Measurements from ENCODE around the gene CLEC12A. TPM values are rescaled to one million over a fixed set of nuclear protein-coding genes. Genes with fewer than 3 reads are reported as not detected.
"Not testable (repeated sequence)": the region's sequence is repeated elsewhere in the genome, so short reads cannot be mapped to it uniquely, and the experiment has no call there.

The CLEC12A gene
- total and polyA plus RNA-seq, 7 donors: 0.82 to 8.3 (median 2.4) TPM; not detected in 2

DNA sequence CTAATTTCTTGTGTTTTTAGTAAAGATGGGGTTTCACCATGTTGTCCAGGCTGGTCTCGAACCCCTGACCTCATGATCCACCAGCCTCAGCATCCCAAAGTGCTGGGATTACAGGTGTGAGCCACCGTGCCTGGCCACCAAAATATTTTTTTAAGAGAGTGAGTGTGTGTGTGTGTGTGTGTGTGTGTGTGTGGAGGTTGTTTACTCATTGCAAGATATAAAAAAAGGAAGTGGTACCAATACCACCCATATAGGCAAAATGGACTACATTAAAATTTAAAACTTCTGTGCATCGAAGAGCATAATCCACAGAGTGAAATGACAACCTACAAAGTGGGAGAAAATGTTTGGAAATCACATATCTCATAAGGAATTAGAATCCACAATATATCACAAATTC is 23.5 kb upstream of the CLEC12A start:
- 69 to 75% methylated on average over 3 of the region's 3 CpGs for WGBS, 2 donors
- intact Hi-C loops (cut with DNase I): no loop called here

DNA sequence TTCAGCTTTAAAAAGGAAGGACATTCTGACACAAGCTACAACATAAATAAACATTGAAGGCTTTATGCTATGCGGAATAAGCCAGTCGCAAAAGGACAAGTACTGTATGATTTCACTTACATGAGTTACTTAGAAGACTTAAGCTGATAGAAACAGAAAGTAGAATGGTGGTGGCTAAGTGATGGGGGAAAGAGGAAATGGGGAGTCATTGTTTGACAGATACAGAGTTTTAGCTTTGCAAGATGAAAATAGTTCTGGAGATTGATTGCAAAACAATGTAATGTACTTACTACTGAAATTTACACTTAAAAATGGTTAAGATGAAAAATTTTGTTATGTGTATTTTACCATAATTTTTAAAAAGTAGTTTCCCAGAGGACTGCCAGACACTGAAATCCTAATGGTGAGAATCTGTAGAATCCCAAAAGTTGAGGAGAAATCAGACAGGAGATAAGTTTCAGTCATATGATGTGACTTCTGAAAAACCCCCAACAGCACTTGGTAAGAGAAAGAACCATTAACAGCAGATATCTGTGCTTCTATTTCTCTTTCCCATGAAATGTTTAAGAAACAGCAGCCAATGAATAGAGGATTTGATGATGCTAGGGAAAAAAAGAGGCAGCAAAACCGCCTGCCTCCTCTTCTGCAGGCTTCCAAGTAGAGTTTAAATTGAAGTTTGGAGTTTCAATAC is 22.5 kb upstream of the CLEC12A start:
- Histone ChIP-seq H3K36me3 (no peaks in the 10 kb centered on the region), H3K9me3 (no peaks in the 10 kb centered on the region), H3K4me1 (no peaks in the 10 kb centered on the region), H3K27ac (no peak overlapping the region), H3K27me3 (peaks cover 0 to 2% (median 0%) of the 10 kb centered on the region in 3 donors), H3K4me3 (no peak overlapping the region)
- 60 to 75% methylated on average over 3 of the region's 3 CpGs for WGBS, 2 donors
- no peak for TF ChIP-seq EP300 (IDR thresholded peaks at IDR 0.05)
- TF ChIP-seq, protein P1, sequence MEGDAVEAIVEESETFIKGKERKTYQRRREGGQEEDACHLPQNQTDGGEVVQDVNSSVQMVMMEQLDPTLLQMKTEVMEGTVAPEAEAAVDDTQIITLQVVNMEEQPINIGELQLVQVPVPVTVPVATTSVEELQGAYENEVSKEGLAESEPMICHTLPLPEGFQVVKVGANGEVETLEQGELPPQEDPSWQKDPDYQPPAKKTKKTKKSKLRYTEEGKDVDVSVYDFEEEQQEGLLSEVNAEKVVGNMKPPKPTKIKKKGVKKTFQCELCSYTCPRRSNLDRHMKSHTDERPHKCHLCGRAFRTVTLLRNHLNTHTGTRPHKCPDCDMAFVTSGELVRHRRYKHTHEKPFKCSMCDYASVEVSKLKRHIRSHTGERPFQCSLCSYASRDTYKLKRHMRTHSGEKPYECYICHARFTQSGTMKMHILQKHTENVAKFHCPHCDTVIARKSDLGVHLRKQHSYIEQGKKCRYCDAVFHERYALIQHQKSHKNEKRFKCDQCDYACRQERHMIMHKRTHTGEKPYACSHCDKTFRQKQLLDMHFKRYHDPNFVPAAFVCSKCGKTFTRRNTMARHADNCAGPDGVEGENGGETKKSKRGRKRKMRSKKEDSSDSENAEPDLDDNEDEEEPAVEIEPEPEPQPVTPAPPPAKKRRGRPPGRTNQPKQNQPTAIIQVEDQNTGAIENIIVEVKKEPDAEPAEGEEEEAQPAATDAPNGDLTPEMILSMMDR (IDR thresholded peaks at IDR 0.05): no peak
- TF ChIP-seq POLR2A (IDR thresholded peaks at IDR 0.05): no peak
- DNase-seq: no peak
- intact Hi-C loops (cut with DNase I): no loop called here

More for the DNA sequence above, 23.5 kb upstream of the CLEC12A start:
- Histone ChIP-seq H3K4me3 (no peak overlapping the region), H3K27ac (no peak overlapping the region), H3K4me1 (no peaks in the 10 kb centered on the region), H3K9me3 (no peaks in the 10 kb centered on the region), H3K36me3 (no peaks in the 10 kb centered on the region), H3K27me3 (peaks cover 0 to 2% (median 0%) of the 10 kb centered on the region in 3 donors)
- TF ChIP-seq, protein P1 (IDR thresholded peaks at IDR 0.05): no peak
- TF ChIP-seq POLR2A (IDR thresholded peaks at IDR 0.05) (no peak), EP300 (IDR thresholded peaks at IDR 0.05) (no peak), POLR2AphosphoS5 (IDR thresholded peaks at IDR 0.05) (no peak)
- DNase-seq: no peak

DNA sequence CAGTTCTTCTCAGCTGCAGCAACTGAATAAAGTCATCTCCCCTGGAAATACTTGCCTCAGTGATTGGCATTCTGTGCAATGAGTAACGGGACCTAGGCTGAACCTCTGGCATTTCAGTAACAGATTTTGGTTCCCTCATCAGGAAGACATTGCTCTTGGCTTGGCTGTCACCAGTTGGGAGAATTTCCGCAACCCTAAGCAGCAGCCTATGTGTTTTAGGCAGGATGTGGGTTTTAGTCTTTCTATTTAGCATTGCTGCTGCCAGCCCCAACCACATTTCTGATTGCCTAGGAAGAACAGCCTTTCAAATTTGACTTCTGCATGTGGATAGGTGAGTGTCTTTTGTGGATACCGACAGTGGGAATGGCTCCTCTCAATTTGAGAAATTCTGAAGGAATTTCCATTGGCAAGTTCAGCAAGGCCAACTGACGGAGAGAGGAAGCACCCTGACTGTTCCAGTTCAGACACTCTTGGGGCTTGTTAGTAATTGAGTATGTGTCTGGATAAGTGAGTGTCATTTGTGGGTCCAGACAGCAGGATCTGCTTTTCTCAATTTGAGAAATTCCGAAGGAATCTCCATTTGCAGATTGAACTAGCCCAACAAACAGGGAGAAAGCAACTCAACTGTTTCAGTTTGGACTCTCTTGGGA is 20.1 kb upstream of the CLEC12A start:
- intact Hi-C loops (cut with DNase I): no loop called here
- H3K27ac ChIP-seq: no peak overlapping the region
- peaks cover 0 to 2% (median 0%) of the 10 kb centered on the region in 3 donors for H3K27me3 ChIP-seq
- no peak for TF ChIP-seq EP300 (IDR thresholded peaks at IDR 0.05)
- TF ChIP-seq POLR2AphosphoS5 (IDR thresholded peaks at IDR 0.05): no peak
- TF ChIP-seq POLR2A (IDR thresholded peaks at IDR 0.05): no peak
- TF ChIP-seq, protein P1 (IDR thresholded peaks at IDR 0.05): no peak
- 63 to 81% methylated on average over 5 of the region's 5 CpGs for WGBS, 2 donors
- H3K4me3 ChIP-seq: no peak overlapping the region
- H3K9me3 ChIP-seq: no peaks in the 10 kb centered on the region
- DNase-seq: no peak
- H3K4me1 ChIP-seq: no peaks in the 10 kb centered on the region
- H3K36me3 ChIP-seq: no peaks in the 10 kb centered on the region

- H3K36me3 ChIP-seq; H3K27me3 ChIP-seq; intact Hi-C loops (cut with DNase I); H3K9me3 ChIP-seq; DNase-seq; H3K4me1 ChIP-seq; H3K4me3 ChIP-seq; H3K27ac ChIP-seq: not testable (repeated sequence)
- WGBS, 2 donors: 96% methylated on average over 28 to 29 of the region's 55 CpGs
Measured at GRCh38 chr12:9952954-9953729, 18.1 kb upstream of the CLEC12A start.

GRCh38 chr12:9957834-9958233 is 13.4 kb upstream of the CLEC12A start:
- H3K27me3 ChIP-seq: no peaks in the 10 kb centered on the region
- no peaks in the 10 kb centered on the region for H3K9me3 ChIP-seq
- no peak for DNase-seq
- no peak overlapping the region for H3K4me3 ChIP-seq
- H3K4me1 ChIP-seq: no peaks in the 10 kb centered on the region
- H3K36me3 ChIP-seq: no peaks in the 10 kb centered on the region
- no peak for TF ChIP-seq EP300 (IDR thresholded peaks at IDR 0.05)
- no peak for TF ChIP-seq POLR2AphosphoS5 (IDR thresholded peaks at IDR 0.05)
- TF ChIP-seq, protein P1 (IDR thresholded peaks at IDR 0.05): no peak
- no peak for TF ChIP-seq POLR2A (IDR thresholded peaks at IDR 0.05)
- no peak overlapping the region for H3K27ac ChIP-seq
- intact Hi-C loops (cut with DNase I): no loop called here
